ENCODE results near the gene CT45A9. TPM values are rescaled to one million over a fixed set of nuclear protein-coding genes. Genes with fewer than 3 reads are reported as not detected.
"Not testable (repeated sequence)": the region's sequence is repeated elsewhere in the genome, so short reads cannot be mapped to it uniquely, and the experiment has no call there.

The CT45A9 gene
- polyA plus RNA-seq, 1 donor from 2014 or later: not detected

DNA sequence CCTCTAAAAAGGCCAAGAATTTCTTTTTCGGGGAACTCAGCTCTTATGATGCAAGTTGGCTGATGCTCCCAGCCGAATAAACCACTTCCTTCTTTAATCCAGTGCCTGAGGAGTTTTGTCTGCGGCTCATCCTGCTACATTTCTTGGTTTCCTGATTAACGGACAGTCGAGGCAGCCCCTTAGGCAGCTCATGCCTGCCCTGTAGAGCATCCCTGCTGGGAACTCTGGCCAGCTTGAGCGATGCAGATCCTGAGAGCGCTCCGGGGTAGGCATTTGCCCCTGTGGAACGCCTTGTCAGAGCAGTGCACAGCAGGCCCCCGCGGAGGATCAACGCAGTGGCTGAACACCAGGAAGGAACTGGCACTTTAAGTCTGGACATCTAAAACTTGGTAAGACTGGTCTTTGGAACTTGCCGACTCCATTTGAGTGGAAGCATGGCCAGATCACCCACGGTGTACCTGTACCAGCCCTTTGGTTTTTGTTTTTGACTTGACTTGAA lies 18.5 kb upstream of the CT45A9 start:
- Histone ChIP-seq H3K36me3 (ENCODE audit: insufficient read depth, low read length) (no peaks in the 10 kb centered on the region), H3K4me2 (ENCODE audit: low read length) (no peak overlapping the region), H3K9ac (ENCODE audit: low read length) (no peak overlapping the region), H3F3A (ENCODE audit: insufficient read depth, low read length, poor library complexity, severe bottlenecking) (no peaks in the 10 kb centered on the region), H4K20me1 (ENCODE audit: insufficient read depth) (no peaks in the 10 kb centered on the region), H3K27me3 (ENCODE audit: insufficient read depth, low read depth, low read length) (no peaks in the 10 kb centered on the region), H3K9me2 (ENCODE audit: insufficient read depth, low read length) (no peaks in the 10 kb centered on the region), H3K79me2 (replicated peaks; ENCODE audit: insufficient read depth, low read length) (no peaks in the 10 kb centered on the region), H3K9me3 (ENCODE audit: low read length) (no peaks in the 10 kb centered on the region), H2AFZ (ENCODE audit: low read depth, low read length) (no peak overlapping the region), H3K27ac (ENCODE audit: low read length) (no peak overlapping the region), H3K4me3 (ENCODE audit: low read length) (no peak overlapping the region)
- no peak for TF ChIP-seq MXI1 (conservative IDR thresholded peaks at IDR 0.05; ENCODE audit: poor library complexity, severe bottlenecking)
- TF ChIP-seq SMC3 (conservative IDR thresholded peaks at IDR 0.05; ENCODE audit: poor library complexity): no peak
- TF ChIP-seq RAD21 (conservative IDR thresholded peaks at IDR 0.05): no peak
- no peak for TF ChIP-seq EZH2 (IDR thresholded peaks at IDR 0.05; ENCODE audit: borderline replicate concordance, insufficient read depth, low read length, poor library complexity, severe bottlenecking)
- no peak for TF ChIP-seq POLR2AphosphoS5 (IDR thresholded peaks at IDR 0.05)
- TF ChIP-seq EP300 (conservative IDR thresholded peaks at IDR 0.05; ENCODE audit: poor library complexity, severe bottlenecking): no peak
- TF ChIP-seq, protein P1, sequence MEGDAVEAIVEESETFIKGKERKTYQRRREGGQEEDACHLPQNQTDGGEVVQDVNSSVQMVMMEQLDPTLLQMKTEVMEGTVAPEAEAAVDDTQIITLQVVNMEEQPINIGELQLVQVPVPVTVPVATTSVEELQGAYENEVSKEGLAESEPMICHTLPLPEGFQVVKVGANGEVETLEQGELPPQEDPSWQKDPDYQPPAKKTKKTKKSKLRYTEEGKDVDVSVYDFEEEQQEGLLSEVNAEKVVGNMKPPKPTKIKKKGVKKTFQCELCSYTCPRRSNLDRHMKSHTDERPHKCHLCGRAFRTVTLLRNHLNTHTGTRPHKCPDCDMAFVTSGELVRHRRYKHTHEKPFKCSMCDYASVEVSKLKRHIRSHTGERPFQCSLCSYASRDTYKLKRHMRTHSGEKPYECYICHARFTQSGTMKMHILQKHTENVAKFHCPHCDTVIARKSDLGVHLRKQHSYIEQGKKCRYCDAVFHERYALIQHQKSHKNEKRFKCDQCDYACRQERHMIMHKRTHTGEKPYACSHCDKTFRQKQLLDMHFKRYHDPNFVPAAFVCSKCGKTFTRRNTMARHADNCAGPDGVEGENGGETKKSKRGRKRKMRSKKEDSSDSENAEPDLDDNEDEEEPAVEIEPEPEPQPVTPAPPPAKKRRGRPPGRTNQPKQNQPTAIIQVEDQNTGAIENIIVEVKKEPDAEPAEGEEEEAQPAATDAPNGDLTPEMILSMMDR (IDR thresholded peaks at IDR 0.05; ENCODE audit: poor library complexity, severe bottlenecking): no peak
- TF ChIP-seq, protein P2, sequence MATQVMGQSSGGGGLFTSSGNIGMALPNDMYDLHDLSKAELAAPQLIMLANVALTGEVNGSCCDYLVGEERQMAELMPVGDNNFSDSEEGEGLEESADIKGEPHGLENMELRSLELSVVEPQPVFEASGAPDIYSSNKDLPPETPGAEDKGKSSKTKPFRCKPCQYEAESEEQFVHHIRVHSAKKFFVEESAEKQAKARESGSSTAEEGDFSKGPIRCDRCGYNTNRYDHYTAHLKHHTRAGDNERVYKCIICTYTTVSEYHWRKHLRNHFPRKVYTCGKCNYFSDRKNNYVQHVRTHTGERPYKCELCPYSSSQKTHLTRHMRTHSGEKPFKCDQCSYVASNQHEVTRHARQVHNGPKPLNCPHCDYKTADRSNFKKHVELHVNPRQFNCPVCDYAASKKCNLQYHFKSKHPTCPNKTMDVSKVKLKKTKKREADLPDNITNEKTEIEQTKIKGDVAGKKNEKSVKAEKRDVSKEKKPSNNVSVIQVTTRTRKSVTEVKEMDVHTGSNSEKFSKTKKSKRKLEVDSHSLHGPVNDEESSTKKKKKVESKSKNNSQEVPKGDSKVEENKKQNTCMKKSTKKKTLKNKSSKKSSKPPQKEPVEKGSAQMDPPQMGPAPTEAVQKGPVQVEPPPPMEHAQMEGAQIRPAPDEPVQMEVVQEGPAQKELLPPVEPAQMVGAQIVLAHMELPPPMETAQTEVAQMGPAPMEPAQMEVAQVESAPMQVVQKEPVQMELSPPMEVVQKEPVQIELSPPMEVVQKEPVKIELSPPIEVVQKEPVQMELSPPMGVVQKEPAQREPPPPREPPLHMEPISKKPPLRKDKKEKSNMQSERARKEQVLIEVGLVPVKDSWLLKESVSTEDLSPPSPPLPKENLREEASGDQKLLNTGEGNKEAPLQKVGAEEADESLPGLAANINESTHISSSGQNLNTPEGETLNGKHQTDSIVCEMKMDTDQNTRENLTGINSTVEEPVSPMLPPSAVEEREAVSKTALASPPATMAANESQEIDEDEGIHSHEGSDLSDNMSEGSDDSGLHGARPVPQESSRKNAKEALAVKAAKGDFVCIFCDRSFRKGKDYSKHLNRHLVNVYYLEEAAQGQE (IDR thresholded peaks at IDR 0.05; ENCODE audit: borderline replicate concordance): no peak
- TF ChIP-seq TAF1 (IDR thresholded peaks at IDR 0.05; ENCODE audit: low read depth): no peak

DNA sequence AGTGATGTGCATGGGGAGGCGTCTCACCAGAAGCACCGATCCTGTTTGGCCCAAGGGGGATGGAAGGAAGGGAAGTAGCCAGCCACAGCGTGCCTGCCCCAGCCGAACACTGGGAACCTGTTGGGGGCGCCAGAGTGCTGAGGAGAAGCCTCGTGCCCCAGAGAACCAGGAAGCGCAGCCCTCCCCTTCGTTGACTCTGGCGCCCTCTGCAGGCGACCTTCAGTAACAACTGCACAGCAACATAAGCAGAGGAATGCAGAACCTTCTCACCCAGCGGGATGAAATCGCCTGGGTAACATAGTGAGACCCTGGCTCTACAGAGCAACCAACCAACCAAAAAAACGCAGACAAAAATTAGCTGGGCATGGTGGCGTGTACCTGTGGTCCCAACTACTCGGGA lies 17.4 kb upstream of the CT45A9 start:
- H2AFZ ChIP-seq (ENCODE audit: low read depth, low read length); H3K9me2 ChIP-seq (ENCODE audit: insufficient read depth, low read length); H3K4me3 ChIP-seq (ENCODE audit: low read length); H3F3A ChIP-seq (ENCODE audit: insufficient read depth, low read length, poor library complexity, severe bottlenecking); H3K9me3 ChIP-seq (ENCODE audit: low read length); H3K9ac ChIP-seq (ENCODE audit: low read length); H3K79me2 ChIP-seq (replicated peaks; ENCODE audit: insufficient read depth, low read length); H3K27ac ChIP-seq (ENCODE audit: low read length); H3K27me3 ChIP-seq (ENCODE audit: insufficient read depth, low read depth, low read length); H3K4me2 ChIP-seq (ENCODE audit: low read length); H3K36me3 ChIP-seq (ENCODE audit: insufficient read depth, low read length); H4K20me1 ChIP-seq (ENCODE audit: insufficient read depth): not testable (repeated sequence)

DNA sequence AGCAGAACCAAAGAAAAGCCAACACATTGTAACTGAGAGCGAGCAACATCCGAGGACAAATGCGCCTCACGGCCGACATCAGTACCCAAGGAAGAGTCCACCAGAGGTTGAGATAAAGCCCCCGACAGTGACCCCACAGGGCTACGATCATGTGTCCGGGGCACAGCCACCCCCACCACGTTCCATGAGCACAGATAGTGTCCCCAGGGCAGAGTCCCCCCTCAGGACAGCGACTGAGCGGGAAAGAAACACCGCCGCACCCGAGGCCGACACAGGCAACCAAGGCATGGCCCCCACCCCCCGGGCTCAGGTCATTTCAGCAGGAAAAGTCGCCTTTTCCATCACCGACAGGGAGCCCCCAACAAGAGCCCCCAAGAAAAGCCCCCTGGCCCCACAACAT lies 16.6 kb upstream of the CT45A9 start:
- not testable (repeated sequence) for H3K9ac ChIP-seq (ENCODE audit: low read length); H3K9me2 ChIP-seq (ENCODE audit: insufficient read depth, low read length); H3K4me2 ChIP-seq (ENCODE audit: low read length); H3K36me3 ChIP-seq (ENCODE audit: insufficient read depth, low read length); H3K4me3 ChIP-seq (ENCODE audit: low read length); H3K79me2 ChIP-seq (replicated peaks; ENCODE audit: insufficient read depth, low read length); H2AFZ ChIP-seq (ENCODE audit: low read depth, low read length); H3K9me3 ChIP-seq (ENCODE audit: low read length); H3K27me3 ChIP-seq (ENCODE audit: insufficient read depth, low read depth, low read length); H3K27ac ChIP-seq (ENCODE audit: low read length); H3F3A ChIP-seq (ENCODE audit: insufficient read depth, low read length, poor library complexity, severe bottlenecking); H4K20me1 ChIP-seq (ENCODE audit: insufficient read depth)

DNA sequence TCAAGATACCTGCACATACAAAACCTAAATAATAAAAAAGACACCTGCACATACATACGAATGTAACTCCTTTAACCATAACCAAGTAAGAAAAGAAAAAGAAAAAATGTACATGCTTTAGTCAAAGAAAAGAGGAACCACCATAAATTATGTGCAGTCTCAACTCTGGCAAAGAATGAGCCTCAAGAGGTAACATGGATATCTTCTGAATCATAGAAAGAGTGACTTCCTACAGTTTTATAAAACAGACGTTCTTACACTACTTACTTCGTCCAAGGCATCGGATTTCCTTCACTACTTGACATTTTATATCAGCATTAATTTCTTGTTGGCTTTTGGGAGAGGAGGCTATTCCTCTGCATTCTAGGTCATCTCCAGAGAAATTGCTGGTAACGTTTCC lies 11.1 kb upstream of the CT45A9 start:
- not testable (repeated sequence) for H3K9me2 ChIP-seq (ENCODE audit: insufficient read depth, low read length); H2AFZ ChIP-seq (ENCODE audit: low read depth, low read length); H3K4me3 ChIP-seq (ENCODE audit: low read length); H3K27ac ChIP-seq (ENCODE audit: low read length); H4K20me1 ChIP-seq (ENCODE audit: insufficient read depth); H3K79me2 ChIP-seq (replicated peaks; ENCODE audit: insufficient read depth, low read length); H3K9me3 ChIP-seq (ENCODE audit: low read length); H3K9ac ChIP-seq (ENCODE audit: low read length); H3F3A ChIP-seq (ENCODE audit: insufficient read depth, low read length, poor library complexity, severe bottlenecking); H3K36me3 ChIP-seq (ENCODE audit: insufficient read depth, low read length); H3K4me2 ChIP-seq (ENCODE audit: low read length); H3K27me3 ChIP-seq (ENCODE audit: insufficient read depth, low read depth, low read length)

DNA sequence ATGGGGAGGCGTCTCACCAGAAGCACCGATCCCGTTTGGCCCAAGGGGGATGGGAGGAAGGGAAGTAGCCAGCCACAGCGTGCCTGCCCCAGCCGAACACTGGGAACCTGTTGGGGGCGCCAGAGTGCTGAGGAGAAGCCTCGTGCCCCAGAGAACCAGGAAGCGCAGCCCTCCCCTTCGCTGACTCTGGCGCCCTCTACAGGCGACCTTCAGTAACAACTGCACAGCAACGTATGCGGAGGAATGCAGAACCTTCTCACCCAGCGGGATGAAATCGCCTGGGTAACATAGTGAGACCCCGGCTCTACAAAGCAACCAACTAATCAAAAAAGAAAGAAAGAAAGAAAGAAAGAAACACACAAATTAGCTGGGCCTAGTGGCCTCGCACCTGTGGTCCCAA lies 17.2 kb downstream of the CT45A9 start, which contains the start of gene CT45A8:
CT45A8 (minus strand) TSS at position 101 of the 400 bp plus-strand sequence. CDS start 3,755 bp downstream, outside the sequence.
- not testable (repeated sequence) for H3K9me3 ChIP-seq (ENCODE audit: low read length); H3K27ac ChIP-seq (ENCODE audit: low read length); H3K27me3 ChIP-seq (ENCODE audit: insufficient read depth, low read depth, low read length); H3K9me2 ChIP-seq (ENCODE audit: insufficient read depth, low read length); H4K20me1 ChIP-seq (ENCODE audit: insufficient read depth); H3F3A ChIP-seq (ENCODE audit: insufficient read depth, low read length, poor library complexity, severe bottlenecking); H3K4me3 ChIP-seq (ENCODE audit: low read length); H3K9ac ChIP-seq (ENCODE audit: low read length); H3K4me2 ChIP-seq (ENCODE audit: low read length); H2AFZ ChIP-seq (ENCODE audit: low read depth, low read length); H3K36me3 ChIP-seq (ENCODE audit: insufficient read depth, low read length); H3K79me2 ChIP-seq (replicated peaks; ENCODE audit: insufficient read depth, low read length)
